Measurements from ENCODE around the gene DUOX2. TPM values are rescaled to one million over a fixed set of nuclear protein-coding genes. Genes with fewer than 3 reads are reported as not detected.

Gene DUOX2
- total RNA-seq, 4 donors from 2014 or later = 3.5 to 11.0 (median 3.9) TPM

DNA sequence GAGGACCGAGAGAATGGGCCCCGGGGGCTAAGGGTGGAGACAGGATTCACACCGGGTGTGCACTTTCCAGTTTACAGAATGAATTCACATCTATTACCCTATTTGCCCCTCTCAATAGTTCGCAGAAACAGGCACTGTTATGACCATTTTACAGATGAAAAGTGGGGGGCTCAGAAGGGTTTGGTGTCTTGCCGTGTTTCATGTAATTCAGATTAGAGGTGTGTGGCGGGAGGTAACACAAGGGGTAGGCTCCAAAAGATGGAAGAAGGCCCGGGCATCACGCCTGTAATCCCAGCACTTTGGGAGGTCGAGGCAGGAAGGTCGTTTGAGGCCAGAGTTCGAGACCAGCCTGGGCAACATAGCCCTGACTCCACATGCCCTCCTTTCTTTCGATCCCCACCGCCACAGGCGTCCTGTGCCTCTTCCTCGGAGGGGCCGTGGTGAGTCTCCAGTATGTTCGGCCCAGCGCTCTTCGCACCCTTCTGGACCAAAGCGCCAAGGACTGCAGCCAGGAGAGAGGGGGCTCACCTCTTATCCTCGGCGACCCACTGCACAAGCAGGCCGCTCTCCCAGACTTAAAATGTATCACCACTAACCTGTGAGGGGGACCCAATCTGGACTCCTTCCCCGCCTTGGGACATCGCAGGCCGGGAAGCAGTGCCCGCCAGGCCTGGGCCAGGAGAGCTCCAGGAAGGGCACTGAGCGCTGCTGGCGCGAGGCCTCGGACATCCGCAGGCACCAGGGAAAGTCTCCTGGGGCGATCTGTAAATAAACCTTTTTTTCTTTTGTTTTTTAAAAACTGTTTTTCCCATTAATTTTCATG is 3.5 kb upstream of the DUOX2 start:
- intact Hi-C loops (cut with DNase I; ENCODE audit: low total_unique reads) = no loop called here
- no peak for DNase-seq (ENCODE audit: low spot score in 2 of 2)
- no peak for TF ChIP-seq POLR2A (IDR thresholded peaks at IDR 0.05)
- TF ChIP-seq, protein P1, sequence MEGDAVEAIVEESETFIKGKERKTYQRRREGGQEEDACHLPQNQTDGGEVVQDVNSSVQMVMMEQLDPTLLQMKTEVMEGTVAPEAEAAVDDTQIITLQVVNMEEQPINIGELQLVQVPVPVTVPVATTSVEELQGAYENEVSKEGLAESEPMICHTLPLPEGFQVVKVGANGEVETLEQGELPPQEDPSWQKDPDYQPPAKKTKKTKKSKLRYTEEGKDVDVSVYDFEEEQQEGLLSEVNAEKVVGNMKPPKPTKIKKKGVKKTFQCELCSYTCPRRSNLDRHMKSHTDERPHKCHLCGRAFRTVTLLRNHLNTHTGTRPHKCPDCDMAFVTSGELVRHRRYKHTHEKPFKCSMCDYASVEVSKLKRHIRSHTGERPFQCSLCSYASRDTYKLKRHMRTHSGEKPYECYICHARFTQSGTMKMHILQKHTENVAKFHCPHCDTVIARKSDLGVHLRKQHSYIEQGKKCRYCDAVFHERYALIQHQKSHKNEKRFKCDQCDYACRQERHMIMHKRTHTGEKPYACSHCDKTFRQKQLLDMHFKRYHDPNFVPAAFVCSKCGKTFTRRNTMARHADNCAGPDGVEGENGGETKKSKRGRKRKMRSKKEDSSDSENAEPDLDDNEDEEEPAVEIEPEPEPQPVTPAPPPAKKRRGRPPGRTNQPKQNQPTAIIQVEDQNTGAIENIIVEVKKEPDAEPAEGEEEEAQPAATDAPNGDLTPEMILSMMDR (IDR thresholded peaks at IDR 0.05) = no peak
- no peak overlapping the region for H3K4me3 ChIP-seq (ENCODE audit: low read depth, poor library complexity, severe bottlenecking)
- WGBS, 2 donors = 30 to 36% methylated on average over 33 of the region's 33 CpGs

GRCh38 chr15:45116482-45117307 is 2.7 kb upstream of the DUOX2 start:
- WGBS, 2 donors = 4 to 8% methylated on average over 28 to 47 of the region's 65 CpGs
- DNase-seq (ENCODE audit: low spot score in 2 of 2) = no peak
- intact Hi-C loops (cut with DNase I; ENCODE audit: low total_unique reads) = no loop called here
- TF ChIP-seq POLR2A (IDR thresholded peaks at IDR 0.05) = no peak
- TF ChIP-seq, protein P1 (IDR thresholded peaks at IDR 0.05) = no peak
- no peak overlapping the region for H3K4me3 ChIP-seq (ENCODE audit: low read depth, poor library complexity, severe bottlenecking)

- H3K4me3 ChIP-seq (ENCODE audit: low read depth, poor library complexity, severe bottlenecking) = no peak overlapping the region
Observed at GRCh38 chr15:45116006-45116481, 2.1 kb upstream of the DUOX2 start.

GRCh38 chr15:45115312-45115820 is 1.4 kb upstream of the DUOX2 start:
- no peak for DNase-seq (ENCODE audit: low spot score in 2 of 2)
- intact Hi-C loops (cut with DNase I; ENCODE audit: low total_unique reads) = no loop called here
- no peak overlapping the region for H3K4me3 ChIP-seq (ENCODE audit: low read depth, poor library complexity, severe bottlenecking)
- no peak for TF ChIP-seq POLR2A (IDR thresholded peaks at IDR 0.05)
- TF ChIP-seq, protein P1 (IDR thresholded peaks at IDR 0.05) = no peak
- WGBS, 2 donors = 51 to 54% methylated on average over 7 of the region's 7 CpGs

More at GRCh38 chr15:45116006-45116481, 2.1 kb upstream of the DUOX2 start:
- no peak for DNase-seq (ENCODE audit: low spot score in 2 of 2)
- WGBS, 2 donors = 11 to 15% methylated on average over 18 to 19 of the region's 19 CpGs
- intact Hi-C loops (cut with DNase I; ENCODE audit: low total_unique reads) = no loop called here
- TF ChIP-seq, protein P1 (IDR thresholded peaks at IDR 0.05) = no peak
- TF ChIP-seq POLR2A (IDR thresholded peaks at IDR 0.05) = no peak

GRCh38 chr15:45114751-45115085 is 746 bp upstream of the DUOX2 start:
- H3K4me3 ChIP-seq (ENCODE audit: low read depth, poor library complexity, severe bottlenecking) = no peak overlapping the region
- no peak for TF ChIP-seq POLR2A (IDR thresholded peaks at IDR 0.05)
- TF ChIP-seq, protein P1 (IDR thresholded peaks at IDR 0.05) = no peak
- intact Hi-C loops (cut with DNase I; ENCODE audit: low total_unique reads) = no loop called here
- DNase-seq (ENCODE audit: low spot score in 2 of 2) = no peak
- WGBS, 2 donors = 0 to 9% methylated on average over 2 of the region's 2 CpGs

Measured in lower leg skin (tissue), 4 donors.